GM18498 (cell line): ENCODE results near the gene NTN3.

Experiments
- ATAC-seq: cut with Tn5 transposase; IDR thresholded peaks from one replicate; pipeline ENCODE4 v1.9.1; 2021; ENCODE audit warnings: mild to moderate bottlenecking, moderate library complexity; ENCODE audit not compliant: unreplicated experiment

Gene NTN3

DNA sequence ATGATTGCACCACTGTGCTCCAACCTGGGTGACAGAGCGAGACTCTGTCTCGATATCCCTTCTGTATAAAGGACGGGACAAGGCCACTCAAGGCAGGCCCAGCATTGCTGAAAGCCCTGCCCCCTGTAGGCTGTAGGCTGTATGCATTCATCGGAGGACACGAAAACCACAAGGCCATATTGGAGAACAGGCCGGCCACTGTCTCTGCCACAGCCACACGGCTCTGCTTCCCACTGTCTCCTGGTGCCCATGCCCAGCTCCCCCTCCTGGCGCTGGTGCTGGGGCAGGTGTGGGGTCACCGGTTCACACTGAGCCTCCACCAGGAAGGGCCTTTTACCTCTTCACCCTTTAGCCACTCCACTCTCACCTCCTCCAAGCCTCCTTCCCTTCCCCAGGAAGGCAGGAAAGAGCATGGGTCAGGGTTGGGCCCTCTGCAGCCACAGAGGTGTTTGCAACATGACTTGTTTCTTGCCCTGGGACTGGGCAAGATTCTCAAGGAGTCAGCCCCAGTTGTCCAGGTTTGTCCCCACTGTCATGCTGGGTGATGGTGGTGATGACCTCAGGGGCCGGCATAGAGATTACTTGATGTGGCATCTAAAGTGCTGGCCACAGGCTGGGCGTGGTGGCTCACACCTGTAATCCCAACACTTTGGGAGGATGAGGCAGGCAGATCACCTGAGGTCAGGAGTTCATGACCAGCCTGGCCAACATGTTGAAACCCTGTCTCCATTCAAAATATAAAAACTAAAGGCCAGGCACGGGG, 5.3 kb upstream of the NTN3 start:
- no peak for ATAC-seq

DNA sequence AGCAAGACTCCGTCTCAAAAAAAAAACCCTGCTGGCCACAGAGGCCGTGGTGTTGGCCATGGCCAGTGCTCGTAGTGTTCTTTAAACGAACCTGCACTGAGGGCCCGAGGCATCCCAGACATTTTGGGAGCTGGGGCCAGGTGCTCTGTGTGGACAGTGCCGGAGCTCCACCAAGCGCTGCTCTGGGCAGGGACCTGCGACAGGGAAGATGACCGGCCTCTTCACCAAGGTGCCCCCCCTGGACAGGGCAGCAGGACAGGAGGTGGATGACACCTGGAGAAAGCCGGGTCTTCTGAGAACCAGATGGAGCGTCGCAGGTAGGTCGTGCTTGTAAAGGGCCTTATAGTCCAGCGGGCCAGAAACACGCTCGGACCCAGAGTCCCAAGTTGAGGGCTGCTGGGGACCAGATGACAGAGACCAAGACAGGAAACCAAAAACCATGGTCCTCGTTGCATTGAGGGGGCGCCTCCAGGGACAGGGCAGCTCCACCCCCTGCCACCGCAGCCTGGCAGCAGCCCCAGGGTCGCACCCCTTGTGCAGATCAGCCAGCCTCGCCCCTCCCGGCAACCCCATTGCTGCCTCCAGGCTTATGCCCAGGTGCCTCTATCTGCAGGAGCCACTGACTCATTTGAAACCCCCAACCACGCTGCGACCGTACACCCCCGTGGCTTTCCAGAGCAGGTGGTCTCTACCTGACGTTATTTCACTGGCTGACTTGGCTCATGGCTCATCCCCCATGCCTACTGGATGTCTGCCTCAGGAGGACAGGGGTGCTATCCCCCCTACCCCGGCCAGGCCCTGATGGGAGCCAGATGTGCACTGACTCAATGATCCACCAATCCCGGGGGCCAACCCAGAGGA, 4.2 kb upstream of the NTN3 start:
- no peak for ATAC-seq

DNA sequence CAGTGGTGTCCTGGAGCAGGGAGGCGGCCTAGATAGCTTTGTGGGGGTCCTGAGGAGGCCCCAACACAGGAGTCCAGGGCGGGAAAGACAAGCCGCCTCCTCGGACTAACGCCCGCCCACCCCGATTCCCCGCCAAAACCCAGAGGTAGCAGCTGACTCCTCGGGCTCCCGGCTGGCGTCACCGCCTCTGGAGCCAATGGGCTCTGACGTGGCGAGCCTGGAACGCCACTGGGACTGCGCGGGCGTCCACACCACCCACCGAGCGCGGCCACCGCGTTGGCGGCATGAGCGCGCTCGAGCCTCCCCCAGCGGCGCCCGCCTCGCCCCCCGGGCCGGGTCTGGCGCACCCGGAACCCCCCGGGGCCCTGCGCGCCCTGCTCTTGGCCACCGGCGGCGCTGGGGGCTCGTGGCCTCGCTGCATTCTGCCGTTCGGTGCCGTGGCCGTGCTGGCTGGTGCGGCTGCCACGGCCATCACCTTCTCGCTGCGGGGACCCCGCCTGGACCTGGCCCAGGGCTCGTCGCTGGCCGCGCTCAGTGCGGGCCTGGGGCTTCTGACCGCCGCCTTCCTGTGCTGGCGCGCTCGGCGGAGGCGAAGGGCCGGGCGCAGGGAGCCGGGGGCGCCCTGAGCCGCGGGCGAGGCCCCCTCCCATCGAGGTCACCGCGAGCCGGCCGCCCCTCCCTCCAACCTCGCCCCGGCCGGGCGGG, 3.4 kb upstream of the NTN3 start:
- no peak for ATAC-seq

DNA sequence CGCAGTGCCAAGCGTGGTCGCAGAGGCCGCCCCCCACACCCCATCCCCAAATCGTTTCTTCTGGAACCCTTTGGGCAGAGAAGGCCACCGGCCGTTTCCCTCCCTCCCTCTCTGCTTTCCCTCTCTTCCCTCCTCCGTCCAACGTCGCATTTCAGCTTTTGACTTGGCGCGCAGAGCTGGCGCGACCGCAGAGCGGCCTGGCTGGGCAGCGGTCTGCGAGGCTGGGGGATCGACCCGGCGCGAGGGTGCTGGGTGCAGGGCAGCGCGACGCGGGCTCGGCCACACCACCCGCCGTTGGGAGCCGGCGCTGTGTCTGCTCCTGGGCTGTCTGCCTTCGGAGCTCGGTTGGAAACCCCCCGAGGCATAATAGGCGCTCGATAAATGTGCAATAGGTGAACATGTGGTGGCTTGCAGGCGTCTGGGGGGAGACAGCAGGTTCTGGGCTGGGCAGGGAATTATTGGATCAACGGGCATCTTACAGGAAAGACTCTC, 2.8 kb upstream of the NTN3 start:
- ATAC-seq = no peak

DNA sequence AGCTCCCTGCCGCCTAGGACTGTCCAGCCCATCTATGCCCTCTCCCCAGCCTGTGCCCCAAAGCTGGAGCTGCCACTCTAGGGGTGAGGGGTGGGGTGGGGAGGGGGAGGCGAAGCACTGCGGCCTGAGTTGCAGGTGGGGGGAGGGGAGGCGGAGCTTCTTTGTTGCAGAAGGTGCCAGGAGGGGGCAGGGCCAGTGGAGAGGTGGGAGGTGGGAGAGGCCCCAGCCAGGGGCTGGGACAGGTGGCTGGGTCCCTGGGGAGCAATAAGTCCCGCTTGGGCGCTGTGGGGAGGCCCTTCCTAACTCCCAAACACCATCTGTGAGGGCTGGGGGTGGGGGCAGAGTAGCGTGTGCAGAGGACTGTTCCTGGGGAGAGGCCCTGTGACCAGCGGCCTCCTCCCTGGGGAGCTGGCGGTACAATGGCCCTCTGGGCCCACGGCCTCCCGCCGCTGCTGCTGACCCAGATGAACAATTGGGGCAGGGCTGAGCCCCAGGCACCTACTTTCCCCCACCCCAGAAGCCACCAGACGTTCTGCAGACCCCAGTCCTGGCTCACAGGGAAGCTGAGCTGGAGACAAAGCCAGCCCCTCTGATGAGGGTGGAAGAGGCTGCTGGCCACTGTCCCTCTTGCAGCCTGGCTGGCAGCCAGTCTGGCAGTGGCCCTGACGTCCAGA, 2.2 kb upstream of the NTN3 start:
- ATAC-seq = no peak

DNA sequence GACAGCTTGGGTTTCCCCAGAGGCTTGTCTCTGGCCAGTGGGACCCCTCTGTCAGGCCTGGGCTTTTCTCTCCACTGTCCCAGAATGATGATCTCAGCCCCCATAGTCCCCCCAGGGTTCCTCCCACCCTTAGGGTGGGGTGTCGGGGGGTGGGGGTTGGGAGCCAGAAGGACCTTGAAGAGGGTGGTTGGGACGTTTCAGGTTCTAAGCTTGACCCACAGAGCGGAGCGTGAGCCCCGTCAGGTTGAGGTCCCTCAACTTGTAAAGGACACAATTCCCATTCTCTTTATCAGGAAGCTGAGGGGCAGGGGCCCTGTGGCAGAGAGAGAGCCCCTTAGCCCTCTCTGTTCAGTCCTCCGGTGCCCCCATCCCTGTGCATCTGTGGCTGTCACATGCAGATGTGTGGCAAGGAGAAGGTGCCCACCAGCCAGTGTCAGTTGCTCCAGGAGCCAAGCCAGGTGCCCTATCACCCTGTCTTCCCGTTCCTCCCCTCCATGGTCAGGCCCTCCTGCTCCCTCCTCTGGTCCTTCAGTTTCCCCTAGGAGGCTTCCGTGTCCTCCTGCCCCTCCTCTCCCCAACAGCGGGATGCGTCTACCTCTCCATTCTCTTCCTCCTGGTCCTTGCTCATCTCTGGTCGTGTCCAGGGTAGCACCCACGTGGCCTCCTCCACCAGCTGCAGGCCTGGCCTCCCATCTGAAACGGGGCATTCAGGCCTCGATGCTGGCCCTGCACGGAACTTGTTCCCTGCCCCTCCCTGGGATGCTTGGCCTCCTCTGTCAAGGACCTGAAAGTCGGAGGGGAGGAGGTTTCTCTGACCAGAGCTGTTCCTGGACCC, 1.5 kb upstream of the NTN3 start:
- no peak for ATAC-seq

DNA sequence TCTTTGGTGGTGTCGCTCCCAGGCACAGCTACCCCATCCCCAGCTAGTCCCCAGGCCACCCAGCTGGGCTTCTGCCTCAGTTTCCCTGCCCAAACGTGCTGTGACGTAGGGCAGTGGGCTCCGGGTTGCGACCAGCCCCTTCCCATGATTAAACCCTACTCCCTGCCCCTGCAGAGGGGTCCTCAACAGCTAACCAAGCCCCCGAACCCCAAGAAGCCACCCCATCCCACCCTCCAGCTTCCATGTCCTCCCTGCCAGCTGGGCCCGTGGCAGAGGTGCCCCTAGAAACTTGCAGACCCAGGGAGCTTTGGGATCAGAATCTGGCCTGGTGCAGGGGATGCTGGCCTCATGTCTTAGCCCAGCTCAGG, 879 bp upstream of the NTN3 start:
- no peak for ATAC-seq

DNA sequence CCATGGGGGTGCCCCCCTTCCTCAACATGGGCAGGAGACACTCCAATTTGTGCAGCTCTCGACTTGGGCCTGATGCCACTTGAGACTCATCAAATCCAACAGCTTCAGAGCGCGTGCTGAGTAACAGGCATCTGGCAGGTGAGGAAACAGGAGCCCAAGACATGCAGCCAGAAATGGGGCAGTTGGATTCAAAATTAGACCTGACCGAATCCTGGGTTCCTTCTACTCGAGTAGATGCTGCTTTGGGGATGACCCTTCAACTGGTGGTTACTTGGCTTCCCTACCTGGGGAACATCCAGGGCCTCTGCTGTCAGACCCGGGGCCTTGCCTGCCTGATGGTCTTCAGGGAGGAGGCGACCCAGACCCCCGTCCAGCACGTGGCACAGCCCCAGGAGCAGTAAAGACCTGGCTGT, 488 bp upstream of the NTN3 start:
- ATAC-seq = no peak

DNA sequence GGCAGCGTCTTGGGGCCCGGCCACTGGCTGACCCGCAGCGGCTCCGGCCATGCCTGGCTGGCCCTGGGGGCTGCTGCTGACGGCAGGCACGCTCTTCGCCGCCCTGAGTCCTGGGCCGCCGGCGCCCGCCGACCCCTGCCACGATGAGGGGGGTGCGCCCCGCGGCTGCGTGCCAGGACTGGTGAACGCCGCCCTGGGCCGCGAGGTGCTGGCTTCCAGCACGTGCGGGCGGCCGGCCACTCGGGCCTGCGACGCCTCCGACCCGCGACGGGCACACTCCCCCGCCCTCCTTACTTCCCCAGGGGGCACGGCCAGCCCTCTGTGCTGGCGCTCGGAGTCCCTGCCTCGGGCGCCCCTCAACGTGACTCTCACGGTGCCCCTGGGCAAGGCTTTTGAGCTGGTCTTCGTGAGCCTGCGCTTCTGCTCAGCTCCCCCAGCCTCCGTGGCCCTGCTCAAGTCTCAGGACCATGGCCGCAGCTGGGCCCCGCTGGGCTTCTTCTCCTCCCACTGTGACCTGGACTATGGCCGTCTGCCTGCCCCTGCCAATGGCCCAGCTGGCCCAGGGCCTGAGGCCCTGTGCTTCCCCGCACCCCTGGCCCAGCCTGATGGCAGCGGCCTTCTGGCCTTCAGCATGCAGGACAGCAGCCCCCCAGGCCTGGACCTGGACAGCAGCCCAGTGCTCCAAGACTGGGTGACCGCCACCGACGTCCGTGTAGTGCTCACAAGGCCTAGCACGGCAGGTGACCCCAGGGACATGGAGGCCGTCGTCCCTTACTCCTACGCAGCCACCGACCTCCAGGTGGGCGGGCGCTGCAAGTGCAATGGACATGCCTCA, 773 bp downstream of the NTN3 start:
- no peak for ATAC-seq

DNA sequence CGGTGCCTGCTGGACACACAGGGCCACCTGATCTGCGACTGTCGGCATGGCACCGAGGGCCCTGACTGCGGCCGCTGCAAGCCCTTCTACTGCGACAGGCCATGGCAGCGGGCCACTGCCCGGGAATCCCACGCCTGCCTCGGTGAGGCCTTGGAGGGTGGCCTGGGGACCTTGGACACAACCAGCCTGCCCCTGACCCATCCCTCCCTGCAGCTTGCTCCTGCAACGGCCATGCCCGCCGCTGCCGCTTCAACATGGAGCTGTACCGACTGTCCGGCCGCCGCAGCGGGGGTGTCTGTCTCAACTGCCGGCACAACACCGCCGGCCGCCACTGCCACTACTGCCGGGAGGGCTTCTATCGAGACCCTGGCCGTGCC, 1.4 kb downstream of the NTN3 start:
- ATAC-seq = no peak

DNA sequence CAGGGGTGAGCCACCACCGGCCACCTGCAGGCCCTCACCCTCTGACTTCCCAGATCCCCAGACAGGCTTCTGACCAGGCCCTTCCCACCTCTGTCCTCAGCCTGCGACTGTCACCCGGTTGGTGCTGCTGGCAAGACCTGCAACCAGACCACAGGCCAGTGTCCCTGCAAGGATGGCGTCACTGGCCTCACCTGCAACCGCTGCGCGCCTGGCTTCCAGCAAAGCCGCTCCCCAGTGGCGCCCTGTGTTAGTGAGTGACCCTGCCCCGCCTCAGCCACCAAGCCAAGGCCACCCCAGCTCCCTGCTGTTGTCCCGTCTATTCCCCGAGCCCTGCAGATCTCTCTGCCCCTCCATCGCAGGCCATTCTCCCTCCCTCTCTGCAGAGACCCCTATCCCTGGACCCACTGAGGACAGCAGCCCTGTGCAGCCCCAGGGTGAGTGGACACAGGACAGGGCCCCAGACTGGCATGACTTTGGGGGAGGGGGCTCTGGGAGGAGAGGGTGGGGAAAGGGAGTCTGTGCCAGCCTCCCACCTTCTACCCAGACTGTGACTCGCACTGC, 1.9 kb downstream of the NTN3 start:
- no peak for ATAC-seq

DNA sequence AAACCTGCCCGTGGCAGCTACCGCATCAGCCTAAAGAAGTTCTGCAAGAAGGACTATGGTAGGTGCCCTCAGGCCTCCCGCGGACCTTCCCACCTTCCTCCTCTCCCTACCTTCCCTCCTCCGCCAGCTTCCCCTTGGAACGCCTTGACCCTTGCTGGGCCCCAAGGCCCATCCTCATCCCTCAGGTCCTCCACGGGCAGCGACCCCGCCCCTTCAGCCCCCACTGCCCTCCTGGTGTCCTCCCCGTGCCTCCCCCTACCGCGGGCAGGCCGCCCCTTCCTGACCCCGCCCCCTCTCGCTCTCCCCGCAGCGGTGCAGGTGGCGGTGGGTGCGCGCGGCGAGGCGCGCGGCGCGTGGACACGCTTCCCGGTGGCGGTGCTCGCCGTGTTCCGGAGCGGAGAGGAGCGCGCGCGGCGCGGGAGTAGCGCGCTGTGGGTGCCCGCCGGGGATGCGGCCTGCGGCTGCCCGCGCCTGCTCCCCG, 2.4 kb downstream of the NTN3 start:
- no peak for ATAC-seq

DNA sequence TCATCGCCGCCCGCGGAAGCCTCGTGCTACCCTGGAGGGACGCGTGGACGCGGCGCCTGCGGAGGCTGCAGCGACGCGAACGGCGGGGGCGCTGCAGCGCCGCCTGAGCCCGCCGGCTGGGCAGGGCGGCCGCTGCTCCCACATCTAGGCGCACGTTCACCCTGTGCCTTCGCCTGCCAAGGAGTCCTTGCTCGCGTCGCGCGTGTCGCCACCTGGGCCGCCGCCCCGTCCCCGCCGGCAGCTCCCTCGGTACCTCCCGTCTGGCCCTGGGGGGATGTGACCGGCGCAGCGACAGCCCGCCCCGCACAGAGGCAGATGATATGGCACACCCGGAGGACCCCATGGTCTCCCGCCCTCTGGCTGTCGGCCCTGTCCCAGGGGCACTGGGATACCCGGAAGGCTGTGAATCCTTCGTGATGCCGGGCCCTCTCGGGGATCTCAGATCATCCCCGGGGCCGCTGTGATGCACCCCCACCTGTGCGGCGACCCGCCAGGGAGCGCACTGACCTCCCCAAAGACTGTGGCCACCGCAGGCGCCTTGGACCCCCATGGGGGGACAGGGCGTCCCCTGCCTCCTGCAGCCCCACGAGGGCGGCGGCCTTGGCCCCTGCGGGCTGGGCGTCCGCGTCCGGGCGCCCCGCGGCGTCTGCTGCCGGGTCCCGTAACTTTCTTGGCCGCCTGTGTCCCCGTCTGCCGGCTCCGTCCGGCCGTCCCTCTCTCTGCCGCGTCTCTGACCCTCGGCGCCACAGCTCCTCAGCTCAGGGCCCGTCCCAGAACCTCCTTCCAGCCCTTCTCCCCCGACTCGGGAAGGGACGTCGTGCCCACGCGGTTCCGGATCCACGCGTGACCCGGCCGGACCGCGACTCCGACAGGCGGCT, 3.1 kb downstream of the NTN3 start:
- peak; percentile 33 for ATAC-seq

DNA sequence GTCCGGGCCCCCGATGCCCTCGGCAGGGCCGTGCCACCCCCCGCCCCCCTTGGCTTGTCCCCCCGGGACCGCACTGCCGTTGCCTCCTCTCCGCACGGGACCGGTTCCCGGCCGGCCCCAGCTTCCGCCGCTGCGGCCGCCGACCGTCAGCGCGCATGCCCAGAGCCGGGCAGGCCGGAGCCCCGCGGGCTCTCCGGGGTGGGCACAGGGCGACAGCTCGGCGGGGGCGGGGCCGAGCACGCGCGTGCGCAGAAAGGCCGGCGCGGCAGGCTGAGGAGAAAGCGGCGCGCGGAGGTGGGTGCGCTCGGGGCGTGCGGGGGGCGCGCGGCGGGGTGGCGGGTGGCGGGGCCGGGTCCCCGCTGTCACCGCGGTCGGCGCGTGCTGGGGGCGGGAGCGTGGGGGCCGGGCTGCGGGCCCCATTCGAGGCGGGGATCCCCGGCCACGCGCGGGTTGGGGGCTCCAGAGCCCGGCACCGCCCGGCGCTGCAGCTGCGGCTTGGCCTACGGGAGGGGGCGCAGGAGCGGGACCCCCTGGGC, 3.8 kb downstream of the NTN3 start, which contains the start of gene TBC1D24:
TBC1D24 (plus strand) TSS at position 251 of the 536 bp plus-strand sequence. CDS start 21,022 bp downstream, outside the sequence.
- peak; percentile 51 for ATAC-seq

DNA sequence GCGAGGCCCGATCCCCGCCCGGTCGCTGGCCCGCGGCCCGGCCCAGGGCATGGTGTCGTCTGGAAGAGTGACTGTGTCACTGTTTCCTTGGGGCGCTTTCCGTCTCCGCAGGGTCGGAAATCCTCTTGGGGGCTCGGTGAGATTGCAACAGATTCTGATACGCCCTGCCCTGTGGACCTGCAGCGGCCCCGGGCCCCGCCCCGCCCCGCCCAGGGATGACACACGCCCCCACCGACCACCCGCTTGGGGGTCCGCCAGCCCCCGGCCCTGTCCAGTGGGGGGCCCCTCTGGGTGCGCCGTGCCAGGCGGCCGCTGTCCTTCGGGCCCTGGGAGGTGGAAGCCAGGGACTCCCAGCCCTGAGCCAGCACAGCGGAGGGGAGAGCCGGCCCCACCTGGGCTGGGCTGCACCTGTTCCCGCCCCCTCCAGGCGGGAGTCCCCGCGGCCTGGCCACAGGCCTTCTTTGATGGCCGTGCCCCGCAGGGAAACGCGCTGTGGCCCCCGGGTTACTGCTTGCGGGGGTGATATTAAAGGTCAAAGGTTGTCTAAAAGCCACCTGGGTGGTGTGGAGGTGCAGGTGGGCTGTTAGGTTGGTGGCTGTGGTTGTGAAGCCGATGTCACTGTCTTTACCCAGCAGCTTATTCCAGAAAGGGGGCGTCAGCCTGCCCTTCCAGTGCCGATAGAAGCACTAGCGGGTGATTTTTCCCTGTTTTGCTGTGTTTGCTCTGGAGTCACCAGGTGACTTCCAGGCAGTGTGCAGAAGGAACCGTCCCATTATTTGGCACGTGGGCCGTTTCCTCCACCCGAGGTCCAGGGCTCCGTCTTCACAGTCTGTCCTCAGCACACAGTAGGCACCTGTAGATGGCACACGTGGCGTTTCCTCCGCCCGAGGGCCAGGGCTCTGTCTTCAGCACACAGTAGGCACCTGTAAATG, 4.6 kb downstream of the NTN3 start:
- ATAC-seq = peak; percentile 4

DNA sequence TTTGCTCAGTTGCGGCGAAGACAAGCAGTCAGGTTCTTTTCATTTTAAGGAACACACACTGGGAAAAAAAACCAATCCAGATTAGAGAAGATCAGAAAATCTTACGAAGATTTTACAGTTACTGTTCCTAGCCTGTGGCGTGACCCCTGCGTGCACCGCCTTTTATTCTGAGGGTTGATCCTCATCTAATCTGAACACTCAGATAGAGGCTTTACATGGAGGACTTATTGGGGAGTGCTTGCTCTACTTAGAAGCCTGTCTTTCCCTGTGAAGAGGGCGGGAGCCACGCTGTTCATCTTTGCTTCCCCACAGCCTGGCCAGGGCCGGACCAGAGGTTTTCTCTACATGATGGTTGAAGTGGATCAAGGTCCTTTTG, 5.2 kb downstream of the NTN3 start:
- ATAC-seq = no peak
